ENCODE results near the gene STK36.

Gene STK36

DNA sequence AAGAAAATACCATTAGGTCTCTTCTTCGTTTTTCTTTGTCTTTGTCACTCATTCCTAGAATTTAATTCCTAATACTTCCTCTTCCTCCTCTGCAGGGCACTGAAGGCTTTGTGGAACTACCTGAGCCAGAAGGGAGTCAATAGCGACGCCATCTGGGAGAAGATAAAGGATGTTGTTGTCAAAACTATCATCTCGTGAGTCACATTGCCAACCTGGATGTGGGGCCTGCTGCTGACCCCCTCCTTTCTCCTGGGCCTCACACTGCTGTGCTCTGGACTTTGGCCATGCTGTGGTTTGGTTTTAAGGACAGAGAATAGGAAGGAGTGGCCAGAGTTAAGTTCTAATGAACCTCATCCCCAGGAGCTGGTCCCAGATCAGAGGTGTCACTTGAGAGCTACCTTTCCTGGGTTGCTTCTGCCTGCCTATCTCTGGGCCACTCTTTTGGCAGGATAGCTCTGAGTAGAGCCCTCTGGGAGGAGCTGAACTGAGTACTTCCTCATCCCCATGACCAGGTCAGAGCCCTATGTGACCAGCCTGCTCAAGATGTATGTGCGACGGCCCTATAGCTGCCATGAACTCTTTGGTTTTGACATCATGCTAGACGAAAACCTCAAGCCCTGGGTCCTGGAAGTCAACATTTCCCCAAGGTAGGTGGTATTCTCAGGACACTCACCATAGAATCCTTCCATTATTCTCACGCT is 77.0 kb downstream of the STK36 start:
- DNase-seq (ENCODE audit: low read depth), result no peak

All from fibroblast of the conjunctiva (primary cell).